ENCODE measurements around the gene MYG1. TPM values are rescaled to one million over a fixed set of nuclear protein-coding genes. Genes with fewer than 3 reads are reported as not detected.
"Not testable (repeated sequence)": the region's sequence is repeated elsewhere in the genome, so short reads cannot be mapped to it uniquely, and the experiment has no call there.

MYG1 gene
- total RNA-seq, 1 donor from 2014 or later: 48.8 TPM

GRCh38 chr12:53292426-53292825, 7.1 kb upstream of the MYG1 start:
- Histone ChIP-seq H3K4me3 (no peak overlapping the region), H3K27ac (no peak overlapping the region), H3K27me3 (no peaks in the 10 kb centered on the region), H3K9ac (no peak overlapping the region), H3K4me2 (no peak overlapping the region), H3K79me2 (ENCODE audit: low read depth) (peaks cover 21% of the 10 kb centered on the region), H4K20me1 (ENCODE audit: low read depth) (peaks cover 3% of the 10 kb centered on the region), H3K4me1 (peaks cover 10% of the 10 kb centered on the region), H3F3A (ENCODE audit: low read depth) (peaks cover 34% of the 10 kb centered on the region), H3K36me3 (no peaks in the 10 kb centered on the region), H3K9me3 (ENCODE audit: low read depth) (no peaks in the 10 kb centered on the region), H2AFZ (replicated peaks) (no peak overlapping the region)
- TF ChIP-seq CTCF (IDR thresholded peaks at IDR 0.05) (no peak), EZH2phosphoT487 (IDR thresholded peaks at IDR 0.05) (no peak)
- H3K36me3 Mint-ChIP-seq: peaks cover 43% of the 10 kb centered on the region
- H3K27ac Mint-ChIP-seq: no peak overlapping the region
- peaks cover 8% of the 10 kb centered on the region for H3K27me3 Mint-ChIP-seq (ENCODE audit: insufficient read depth, low read depth)
- no peak for DNase-seq (ENCODE audit: low spot score)
- H3K4me1 Mint-ChIP-seq: peaks cover 25% of the 10 kb centered on the region
- H3K9me3 Mint-ChIP-seq: no peaks in the 10 kb centered on the region
- H3K4me3 Mint-ChIP-seq: no peak overlapping the region

- H3F3A ChIP-seq (ENCODE audit: low read depth): peaks cover 63% of the 10 kb centered on the region
- Mint-ChIP-seq H3K27me3 (ENCODE audit: insufficient read depth, low read depth) (peaks cover 8% of the 10 kb centered on the region), H3K27ac (peak within 1 kb of the TSS; percentile 98), H3K36me3 (peaks cover 33% of the 10 kb centered on the region), H3K4me3 (peak within 1 kb of the TSS; percentile 100), H3K4me1 (peaks cover 39% of the 10 kb centered on the region), H3K9me3 (no peaks in the 10 kb centered on the region)
- H3K4me1 ChIP-seq: peaks cover 16% of the 10 kb centered on the region
- H3K79me2 ChIP-seq (ENCODE audit: low read depth): peaks cover 37% of the 10 kb centered on the region
- H3K36me3 ChIP-seq: no peaks in the 10 kb centered on the region
- H3K4me3 ChIP-seq: peak within 1 kb of the TSS; percentile 71
- H3K4me2 ChIP-seq: peak within 1 kb of the TSS; percentile 91
- H3K9ac ChIP-seq: peak within 1 kb of the TSS; percentile 66
- H3K27me3 ChIP-seq: no peaks in the 10 kb centered on the region
- TF ChIP-seq CTCF (IDR thresholded peaks at IDR 0.05) (no peak), EZH2 (IDR thresholded peaks at IDR 0.05) (no peak), EZH2phosphoT487 (IDR thresholded peaks at IDR 0.05) (no peak)
- no peaks in the 10 kb centered on the region for H3K9me3 ChIP-seq (ENCODE audit: low read depth)
- no peak within 1 kb of the TSS for H3K27ac ChIP-seq
- peak; percentile 92 for DNase-seq (ENCODE audit: low spot score)
- H4K20me1 ChIP-seq (ENCODE audit: low read depth): peaks cover 3% of the 10 kb centered on the region
- peak within 1 kb of the TSS; percentile 79 for H2AFZ ChIP-seq (replicated peaks)
These were observed 4.2 kb upstream of the MYG1 start, which contains the start of gene PFDN5 for GRCh38 chr12:53295070-53295890. PFDN5 (plus strand) TSS chr12:53295542; CDS start chr12:53295568, 26 bp downstream.

- H3K4me2 ChIP-seq: peak overlapping the region; percentile 91
- H3K27ac ChIP-seq: no peak overlapping the region
- Mint-ChIP-seq H3K27ac (peak overlapping the region; percentile 98), H3K36me3 (peaks cover 34% of the 10 kb centered on the region), H3K4me3 (peak overlapping the region; percentile 100), H3K9me3 (no peaks in the 10 kb centered on the region), H3K4me1 (peaks cover 44% of the 10 kb centered on the region), H3K27me3 (ENCODE audit: insufficient read depth, low read depth) (peaks cover 8% of the 10 kb centered on the region)
- TF ChIP-seq EZH2phosphoT487 (IDR thresholded peaks at IDR 0.05) (no peak), EZH2 (IDR thresholded peaks at IDR 0.05) (no peak), CTCF (IDR thresholded peaks at IDR 0.05) (no peak)
- peaks cover 3% of the 10 kb centered on the region for H4K20me1 ChIP-seq (ENCODE audit: low read depth)
- H3K27me3 ChIP-seq: no peaks in the 10 kb centered on the region
- peak overlapping the region; percentile 71 for H3K4me3 ChIP-seq
- no peak for DNase-seq (ENCODE audit: low spot score)
- peaks cover 63% of the 10 kb centered on the region for H3F3A ChIP-seq (ENCODE audit: low read depth)
- peak overlapping the region; percentile 66 for H3K9ac ChIP-seq
- peaks cover 19% of the 10 kb centered on the region for H3K4me1 ChIP-seq
- peak overlapping the region; percentile 79 for H2AFZ ChIP-seq (replicated peaks)
- H3K36me3 ChIP-seq: no peaks in the 10 kb centered on the region
- H3K9me3 ChIP-seq (ENCODE audit: low read depth): no peaks in the 10 kb centered on the region
- H3K79me2 ChIP-seq (ENCODE audit: low read depth): peaks cover 43% of the 10 kb centered on the region
These were observed 3.6 kb upstream of the MYG1 start for GRCh38 chr12:53295891-53296219.

- H3K9me3 Mint-ChIP-seq; H3K27me3 ChIP-seq; H3K9ac ChIP-seq; H2AFZ ChIP-seq (replicated peaks); DNase-seq (ENCODE audit: low spot score); H3K4me3 ChIP-seq; H3K27ac ChIP-seq; H3K27ac Mint-ChIP-seq; H3K9me3 ChIP-seq (ENCODE audit: low read depth); H4K20me1 ChIP-seq (ENCODE audit: low read depth); H3K4me2 ChIP-seq; H3K36me3 ChIP-seq: not testable (repeated sequence)
- peaks cover 35% of the 10 kb centered on the region for H3K36me3 Mint-ChIP-seq
- H3K27me3 Mint-ChIP-seq (ENCODE audit: insufficient read depth, low read depth): peaks cover 11% of the 10 kb centered on the region
- H3K79me2 ChIP-seq (ENCODE audit: low read depth): peaks cover 55% of the 10 kb centered on the region
- H3K4me3 Mint-ChIP-seq: peak overlapping the region; percentile 100
- H3K4me1 Mint-ChIP-seq: peaks cover 51% of the 10 kb centered on the region
- H3K4me1 ChIP-seq: peaks cover 19% of the 10 kb centered on the region
- peaks cover 67% of the 10 kb centered on the region for H3F3A ChIP-seq (ENCODE audit: low read depth)
These were observed 2.4 kb upstream of the MYG1 start for GRCh38 chr12:53297106-53297505.

All from neural progenitor cell (in vitro differentiated cells).